AG04450 (cell line): ENCODE measurements around the gene ALDH4A1. TPM values are rescaled to one million over a fixed set of nuclear protein-coding genes. Genes with fewer than 3 reads are reported as not detected.

Source experiments
- CTCF ChIA-PET: fragments of 300-600, 350-600 bp; formaldehyde crosslinking; extraction: SDS; loops from one replicate; lab custom pipeline; 2022; ENCODE audit warnings: antibody characterized with exemption, inconsistent platforms; lab: Charles Lee
- POLR2A ChIA-PET: fragments of 350-600 bp; formaldehyde crosslinking; extraction: SDS; loops from one replicate; lab custom pipeline; 2021; ENCODE audit warnings: antibody characterized with exemption, inconsistent platforms; lab: Yijun Ruan, JAX
- DNase-seq: peaks from one replicate; pipeline ENCODE4 v3.0.0-alpha.2; 2011; ENCODE audit warnings: low read depth, low spot score
- H3K27ac ChIP-seq: one replicate; pipeline ENCODE4 v1.5.1; 2012; ENCODE audit warnings: low read depth, low read length, control low read depth
- H3K27me3 ChIP-seq: one replicate; pipeline ENCODE4 v1.6.0; 2012; ENCODE audit warnings: low read length; ENCODE audit not compliant: control insufficient read depth, insufficient read depth
- H3K4me3 ChIP-seq: 2 replicates; pipeline ENCODE4 v1.5.1; 2011; ENCODE audit warnings: mild to moderate bottlenecking, low read depth, low read length, control low read depth
- H3K9me3 ChIP-seq: 2 replicates; pipeline ENCODE4 v1.5.1; 2012; ENCODE audit warnings: low read length; ENCODE audit not compliant: control insufficient read depth, insufficient read depth
- CTCF ChIP-seq: IDR thresholded peaks from 2 replicates; pipeline ENCODE4 v1.5.1; 2011; ENCODE audit warnings: low read depth, low read length, control low read depth, inconsistent platforms
- polyA plus RNA-seq: library from polyadenylated mRNA; depleted of rRNA; stranded (reverse); fragments of >200 nt; gene quantifications from 2 replicates; pipeline ENCODE4 v1.2.3, GENCODE V29; 2011

Gene ALDH4A1
- polyA plus RNA-seq, 1 experiment: 8.8 TPM

GRCh38 chr1:18901952-18902522, 318 bp downstream of the ALDH4A1 start:
- H3K9me3 ChIP-seq: no peaks in the 10 kb centered on the region; the same call in 1 of the 2 replicates
- H3K27me3 ChIP-seq: no peaks in the 10 kb centered on the region
- POLR2A ChIA-PET: interaction anchor here (1.0 to 1.5 kb wide), 4 partner anchors 22 to 151 kb away, joined by 3 to 7 read pairs (median 4); no protein-coding TSS in a partner anchor
- no peak for DNase-seq
- peak overlapping the region; percentile 92 for H3K27ac ChIP-seq
- CTCF ChIA-PET: interaction anchor here (1.2 to 3.1 kb wide), 6 partner anchors 9 to 305 kb away, joined by 3 to 34 read pairs (median 5); no protein-coding TSS in a partner anchor
- H3K4me3 ChIP-seq: peak overlapping the region; percentile 90
- TF ChIP-seq CTCF: no peak

GRCh38 chr1:18901147-18901951, 1.0 kb downstream of the ALDH4A1 start:
- no peaks in the 10 kb centered on the region; the same call in 1 of the 2 replicates for H3K9me3 ChIP-seq
- H3K27me3 ChIP-seq: no peaks in the 10 kb centered on the region
- POLR2A ChIA-PET: interaction anchor here (1.5 kb wide), 1 partner anchor 48 kb away, joined by 4 read pairs; no protein-coding TSS in a partner anchor
- DNase-seq: no peak
- H3K27ac ChIP-seq: no peak overlapping the region
- H3K4me3 ChIP-seq: peak overlapping the region; percentile 90
- no peak for TF ChIP-seq CTCF
- CTCF ChIA-PET: interaction anchor here (1.9 to 3.1 kb wide), 2 partner anchors 8 to 11 kb away, joined by 5 to 19 read pairs; no protein-coding TSS in a partner anchor

DNA sequence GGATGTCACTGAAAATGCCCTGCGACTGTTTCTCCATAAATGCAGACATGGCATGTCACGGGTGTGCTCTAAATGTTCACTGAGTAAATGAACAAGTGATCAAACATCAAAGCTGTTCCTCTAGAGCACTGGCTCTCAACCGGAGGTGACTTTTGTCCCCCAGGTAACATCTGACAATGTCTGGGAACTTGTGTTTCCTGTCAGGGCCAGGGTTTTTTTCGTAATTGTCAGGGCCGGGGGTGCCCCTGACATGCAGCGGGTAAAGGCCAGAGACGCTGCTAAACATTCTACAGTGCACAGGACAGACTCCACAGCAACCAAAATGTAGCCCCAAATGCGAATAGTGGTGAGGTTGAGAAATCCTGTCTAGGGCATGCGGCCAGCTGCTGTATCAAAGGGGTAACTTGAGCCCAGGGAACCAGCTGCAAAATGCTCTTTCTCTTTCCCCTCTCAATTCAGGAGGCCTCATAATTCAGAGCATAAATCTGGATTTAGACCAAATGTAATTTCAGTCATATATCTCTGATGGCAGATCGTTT, 2.0 kb downstream of the ALDH4A1 start:
- no peak for TF ChIP-seq CTCF
- Histone ChIP-seq H3K4me3 (no peak overlapping the region), H3K9me3 (no peaks in the 10 kb centered on the region; the same call in 1 of the 2 replicates), H3K27ac (no peak overlapping the region), H3K27me3 (no peaks in the 10 kb centered on the region)
- POLR2A ChIA-PET: no interaction called here
- no peak for DNase-seq
- CTCF ChIA-PET: interaction anchor here (3.1 kb wide), 1 partner anchor 12 kb away, joined by 19 read pairs; no protein-coding TSS in a partner anchor

GRCh38 chr1:18899363-18900049, 2.8 kb downstream of the ALDH4A1 start:
- Histone ChIP-seq H3K4me3 (no peak overlapping the region), H3K9me3 (no peaks in the 10 kb centered on the region; the same call in 1 of the 2 replicates), H3K27me3 (no peaks in the 10 kb centered on the region), H3K27ac (no peak overlapping the region)
- ChIA-PET POLR2A (no interaction called here), CTCF (interaction anchor here (3.1 kb wide), 1 partner anchor 13 kb away, joined by 19 read pairs; no protein-coding TSS in a partner anchor)
- DNase-seq: no peak
- no peak for TF ChIP-seq CTCF
